ENCODE results near the gene TRIM47.
"Not testable (repeated sequence)": the region's sequence is repeated elsewhere in the genome, so short reads cannot be mapped to it uniquely, and the experiment has no call there.

Gene TRIM47

DNA sequence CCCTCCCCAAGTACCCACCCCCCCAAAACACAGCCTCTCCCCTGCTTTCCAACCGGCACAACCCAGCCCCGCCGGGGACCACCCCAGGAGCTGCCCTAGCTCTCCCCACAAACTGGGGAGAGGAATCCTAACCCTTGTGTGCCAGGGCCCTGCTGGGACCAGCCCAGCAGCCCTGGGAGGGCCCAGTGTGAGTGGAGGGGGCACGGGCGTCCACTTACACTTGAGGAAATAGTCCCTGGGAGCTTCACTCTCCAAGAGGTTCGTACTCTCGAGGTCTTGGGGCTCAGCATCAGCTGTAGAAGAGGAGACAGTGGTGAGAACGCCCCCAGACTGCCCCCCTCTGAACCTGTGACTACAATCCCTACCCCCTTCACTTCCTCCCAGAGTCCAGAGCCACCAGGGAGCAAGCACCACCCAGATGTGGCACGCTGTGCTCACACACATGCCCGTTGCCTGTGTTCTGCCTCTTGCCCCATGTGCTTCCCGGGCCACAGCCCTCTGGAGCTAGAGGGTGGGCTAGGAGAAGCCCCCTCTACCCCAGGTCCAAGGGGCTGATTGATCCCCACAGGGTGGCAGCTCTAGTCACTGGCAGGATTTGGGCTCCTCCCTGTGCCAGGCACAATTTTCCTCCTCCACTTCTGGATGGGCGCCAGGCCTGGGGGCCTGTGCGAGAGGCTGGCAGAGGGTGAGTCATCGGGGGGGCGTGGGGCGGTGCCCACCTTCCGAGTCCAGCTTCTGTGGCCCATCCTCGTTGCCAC is 3.0 kb downstream of the TRIM47 start:
- no peak overlapping the region for H3K4me3 ChIP-seq (ENCODE audit: control insufficient read depth, low read depth, low read length)
- DNase-seq (ENCODE audit: low read depth): no peak
- TF ChIP-seq, protein P1, sequence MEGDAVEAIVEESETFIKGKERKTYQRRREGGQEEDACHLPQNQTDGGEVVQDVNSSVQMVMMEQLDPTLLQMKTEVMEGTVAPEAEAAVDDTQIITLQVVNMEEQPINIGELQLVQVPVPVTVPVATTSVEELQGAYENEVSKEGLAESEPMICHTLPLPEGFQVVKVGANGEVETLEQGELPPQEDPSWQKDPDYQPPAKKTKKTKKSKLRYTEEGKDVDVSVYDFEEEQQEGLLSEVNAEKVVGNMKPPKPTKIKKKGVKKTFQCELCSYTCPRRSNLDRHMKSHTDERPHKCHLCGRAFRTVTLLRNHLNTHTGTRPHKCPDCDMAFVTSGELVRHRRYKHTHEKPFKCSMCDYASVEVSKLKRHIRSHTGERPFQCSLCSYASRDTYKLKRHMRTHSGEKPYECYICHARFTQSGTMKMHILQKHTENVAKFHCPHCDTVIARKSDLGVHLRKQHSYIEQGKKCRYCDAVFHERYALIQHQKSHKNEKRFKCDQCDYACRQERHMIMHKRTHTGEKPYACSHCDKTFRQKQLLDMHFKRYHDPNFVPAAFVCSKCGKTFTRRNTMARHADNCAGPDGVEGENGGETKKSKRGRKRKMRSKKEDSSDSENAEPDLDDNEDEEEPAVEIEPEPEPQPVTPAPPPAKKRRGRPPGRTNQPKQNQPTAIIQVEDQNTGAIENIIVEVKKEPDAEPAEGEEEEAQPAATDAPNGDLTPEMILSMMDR (conservative IDR thresholded peaks at IDR 0.05; ENCODE audit: control insufficient read depth, insufficient read depth, low read depth, low read length): no peak

DNA sequence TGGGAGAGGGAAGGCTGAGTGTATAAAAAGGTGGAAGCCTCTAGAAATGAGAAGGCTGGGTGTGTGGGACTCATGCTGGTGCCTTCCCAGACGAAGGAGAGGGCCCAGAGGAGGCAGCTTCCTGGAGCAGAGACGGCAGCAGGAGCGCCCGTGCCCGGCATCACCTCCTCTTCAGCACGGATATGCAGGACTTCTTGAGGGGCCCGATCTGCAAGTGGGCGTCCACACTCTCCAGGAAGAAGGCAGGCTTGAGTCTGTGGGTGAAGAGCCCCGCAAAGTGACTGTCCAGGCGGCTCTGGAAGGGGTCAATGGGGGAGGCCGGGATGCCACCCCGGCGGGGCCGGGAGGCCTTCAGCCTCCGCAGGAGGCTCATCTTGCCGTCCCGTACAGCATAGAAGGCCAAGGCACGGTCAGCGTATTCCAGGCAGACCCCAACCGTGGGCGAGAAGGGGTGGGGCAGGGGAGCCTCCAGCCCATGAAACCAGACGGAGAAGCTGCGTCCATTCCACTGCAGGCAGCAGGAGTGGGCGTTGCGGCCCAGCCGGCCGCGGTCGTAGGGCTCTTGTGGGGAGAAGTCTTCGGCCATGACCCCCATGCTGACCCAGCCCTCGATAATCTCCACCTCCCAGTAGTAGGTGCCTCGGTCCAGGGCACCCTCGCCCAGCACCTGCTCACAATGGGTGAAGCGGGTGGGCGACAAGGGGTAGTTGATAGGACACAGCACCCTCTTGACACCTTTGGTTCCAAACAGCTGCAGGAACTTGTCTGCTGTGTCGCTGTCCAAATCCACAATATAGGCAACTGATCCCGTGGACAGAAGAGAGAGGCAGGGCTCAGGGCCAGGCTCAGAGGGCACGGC is 3.8 kb downstream of the TRIM47 start:
- DNase-seq (ENCODE audit: low read depth): no peak
- no peak overlapping the region for H3K4me3 ChIP-seq (ENCODE audit: control insufficient read depth, low read depth, low read length)
- TF ChIP-seq, protein P1 (conservative IDR thresholded peaks at IDR 0.05; ENCODE audit: control insufficient read depth, insufficient read depth, low read depth, low read length): no peak

- DNase-seq (ENCODE audit: low read depth): no peak
- H3K4me3 ChIP-seq (ENCODE audit: control insufficient read depth, low read depth, low read length): no peak overlapping the region
- TF ChIP-seq, protein P1 (conservative IDR thresholded peaks at IDR 0.05; ENCODE audit: control insufficient read depth, insufficient read depth, low read depth, low read length): no peak
Measured at GRCh38 chr17:75873587-75874322, 4.6 kb downstream of the TRIM47 start.

DNA sequence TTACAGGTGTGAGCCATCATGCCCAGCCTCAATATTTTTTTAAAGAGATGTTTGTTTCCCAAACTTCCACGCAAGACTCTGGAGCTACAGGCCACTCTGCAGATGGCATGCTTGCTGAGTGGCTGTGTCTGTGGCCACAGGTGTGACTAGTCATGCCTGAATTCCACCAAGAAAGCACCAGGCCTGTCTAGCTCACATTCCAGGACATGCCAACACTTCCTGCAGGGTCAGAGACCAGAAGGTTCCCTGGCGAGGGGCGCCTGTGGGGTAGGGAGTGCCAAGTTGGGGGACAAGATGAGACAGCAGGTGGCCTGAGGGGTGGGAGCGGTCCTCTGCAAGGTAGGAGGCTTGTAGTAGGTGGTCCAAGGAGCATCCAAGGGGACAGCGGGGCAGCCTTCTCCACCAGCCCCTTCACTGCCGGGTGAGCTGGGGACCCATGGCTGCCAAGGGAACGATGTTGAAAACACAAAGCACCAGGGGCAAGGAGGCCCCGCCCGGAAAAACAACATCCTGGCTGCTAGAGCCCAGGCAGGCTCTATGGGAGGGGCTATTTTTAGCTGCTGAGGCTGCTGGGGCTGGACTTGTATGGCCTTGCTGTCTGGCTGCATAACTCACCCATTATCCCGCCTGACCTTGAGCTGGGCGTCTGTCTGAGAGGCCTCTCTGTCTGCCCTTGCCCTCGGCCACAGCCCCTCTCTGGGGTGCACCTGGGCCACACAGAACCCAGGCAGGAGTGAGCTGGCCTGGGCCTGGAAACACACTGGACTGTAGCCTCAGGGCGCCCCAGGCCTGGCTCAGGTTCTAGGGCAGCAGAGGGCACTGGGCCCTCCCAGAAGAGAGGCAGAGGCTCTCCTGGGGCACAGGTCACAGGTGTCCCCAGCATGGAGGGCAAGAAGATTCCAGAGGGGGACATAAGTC is 5.7 kb downstream of the TRIM47 start:
- TF ChIP-seq, protein P1 (conservative IDR thresholded peaks at IDR 0.05; ENCODE audit: control insufficient read depth, insufficient read depth, low read depth, low read length): no peak
- DNase-seq (ENCODE audit: low read depth): peak; percentile 73
- no peak overlapping the region for H3K4me3 ChIP-seq (ENCODE audit: control insufficient read depth, low read depth, low read length)

DNA sequence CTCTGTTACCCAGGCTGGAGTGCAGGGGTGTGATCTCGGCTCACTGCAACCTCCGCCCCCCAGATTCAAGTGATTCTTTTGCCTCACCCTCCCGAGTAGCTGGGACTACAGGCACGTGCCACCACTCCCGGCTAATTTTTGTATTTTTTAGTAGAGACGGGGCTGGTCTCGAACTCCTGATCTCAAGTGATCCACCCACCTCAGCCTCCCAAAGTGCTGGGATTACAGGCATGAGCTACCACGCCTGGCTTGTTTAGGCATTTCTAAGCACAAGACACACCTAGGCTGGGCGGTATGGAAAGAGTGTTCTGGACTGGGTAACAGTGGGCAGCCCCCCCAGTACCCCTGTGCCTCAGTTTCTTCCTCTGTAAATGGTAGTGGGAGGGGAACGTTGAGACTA is 8.2 kb downstream of the TRIM47 start:
- H3K4me3 ChIP-seq (ENCODE audit: control insufficient read depth, low read depth, low read length): not testable (repeated sequence)

DNA sequence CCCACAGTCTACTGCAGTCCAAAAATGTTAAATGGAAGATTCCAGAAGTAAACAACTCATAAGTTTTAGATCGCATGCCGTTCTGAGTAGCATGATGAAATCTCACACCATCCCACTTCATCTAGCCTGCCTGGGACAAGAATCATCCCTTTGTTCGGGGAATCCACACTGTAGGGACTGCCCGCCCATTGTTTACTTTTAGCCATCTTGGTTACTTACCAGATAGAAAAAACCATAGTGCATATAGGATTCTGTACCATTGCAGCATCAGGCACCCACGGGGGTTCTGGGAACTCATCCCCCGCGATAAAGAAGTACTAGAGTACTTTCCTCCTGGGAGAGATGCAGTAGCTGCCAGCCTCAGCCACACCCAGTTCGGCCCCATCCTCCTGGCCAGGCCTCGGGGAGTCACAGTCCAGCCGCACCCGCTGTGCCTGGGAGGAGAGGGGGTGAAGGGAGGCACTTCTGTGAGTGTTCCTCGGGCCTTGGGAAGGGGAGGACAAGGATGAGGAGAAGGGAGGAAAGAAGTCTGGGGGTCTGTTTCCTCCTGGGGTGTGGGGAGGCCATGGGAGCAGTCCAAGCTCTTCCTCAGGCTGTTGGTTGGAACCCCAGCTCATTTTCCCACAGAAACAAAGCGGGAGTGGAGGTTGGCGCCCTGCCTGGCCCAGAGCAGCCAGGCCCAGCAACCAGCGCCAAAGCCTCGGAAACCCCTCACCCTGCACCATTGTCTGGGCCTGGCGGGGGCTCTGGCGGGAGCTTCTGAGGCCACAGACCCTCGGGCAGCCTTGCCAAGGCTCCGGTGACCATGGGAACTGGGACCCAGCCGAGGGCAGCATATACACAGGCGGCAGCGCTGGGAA is 8.9 kb downstream of the TRIM47 start:
- peak; percentile 74 for DNase-seq (ENCODE audit: low read depth)
- TF ChIP-seq, protein P1 (conservative IDR thresholded peaks at IDR 0.05; ENCODE audit: control insufficient read depth, insufficient read depth, low read depth, low read length): no peak
- H3K4me3 ChIP-seq (ENCODE audit: control insufficient read depth, low read depth, low read length): no peak overlapping the region

More for the DNA sequence above, 8.2 kb downstream of the TRIM47 start:
- not testable (repeated sequence) for DNase-seq (ENCODE audit: low read depth)

DNA sequence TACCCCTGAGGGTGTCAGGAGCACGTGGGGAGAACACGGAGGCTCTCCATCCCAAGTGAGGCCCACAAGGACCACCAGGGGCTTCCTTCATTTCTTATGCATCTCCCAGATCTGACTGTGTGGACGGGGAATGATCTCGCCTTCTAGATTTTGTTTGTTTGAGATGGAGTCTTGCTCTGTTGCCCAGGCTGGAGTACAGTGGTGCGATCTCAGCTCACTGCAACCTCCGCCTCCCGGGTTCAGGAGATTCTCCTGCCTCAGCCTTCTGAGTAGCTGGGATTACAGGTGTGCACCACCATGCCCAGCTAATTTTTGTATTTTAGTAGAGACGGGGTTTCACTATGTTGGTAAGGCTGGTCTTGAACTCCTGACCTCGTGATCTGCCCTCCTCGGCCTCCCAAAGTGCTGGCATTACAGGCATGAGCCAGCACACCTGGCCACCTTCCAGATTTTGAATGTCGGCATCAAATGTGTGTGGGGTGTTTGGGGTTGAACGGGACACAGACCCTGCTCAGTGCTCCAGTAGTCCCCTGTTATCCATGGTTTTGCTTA is 9.6 kb downstream of the TRIM47 start:
- DNase-seq (ENCODE audit: low read depth); H3K4me3 ChIP-seq (ENCODE audit: control insufficient read depth, low read depth, low read length): not testable (repeated sequence)

DNA sequence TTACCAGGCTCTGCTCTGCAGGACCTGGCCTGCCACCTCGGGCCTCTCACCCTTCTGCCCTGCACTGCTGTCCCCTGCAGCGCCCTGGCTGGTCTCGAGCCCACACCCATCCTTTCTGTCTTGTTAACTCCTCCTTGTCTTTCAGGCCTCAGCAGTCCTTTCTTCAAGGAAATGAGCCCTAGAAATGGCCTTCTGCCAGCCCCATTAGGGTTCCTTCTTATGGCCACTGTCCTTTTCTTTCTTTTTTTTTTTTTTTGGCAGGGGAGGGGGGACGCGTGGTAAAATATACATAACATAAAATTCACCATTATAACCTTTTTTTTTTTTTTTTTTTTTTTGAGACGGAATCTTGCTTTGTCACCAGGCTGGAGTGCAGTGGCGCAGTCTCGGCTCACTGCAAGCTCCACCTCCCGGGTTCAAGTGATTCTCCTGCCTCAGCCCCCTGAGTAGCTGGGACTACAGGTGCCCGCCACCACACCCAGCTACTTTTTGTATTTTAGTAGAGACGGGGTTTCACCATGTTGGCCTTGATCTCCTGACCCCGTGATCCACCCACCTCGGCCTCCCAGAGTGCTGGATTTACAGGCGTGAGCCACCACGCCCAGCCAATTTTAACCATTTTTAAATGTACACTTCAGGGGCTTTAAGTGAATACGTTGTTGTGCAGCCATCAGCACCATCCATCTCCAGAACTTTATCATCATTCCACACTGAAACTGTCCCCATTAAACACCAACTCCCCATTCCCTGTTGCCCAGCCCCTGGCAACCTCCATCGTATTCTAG is 12.8 kb downstream of the TRIM47 start:
- H3K4me3 ChIP-seq (ENCODE audit: control insufficient read depth, low read depth, low read length); DNase-seq (ENCODE audit: low read depth): not testable (repeated sequence)

- not testable (repeated sequence) for DNase-seq (ENCODE audit: low read depth); H3K4me3 ChIP-seq (ENCODE audit: control insufficient read depth, low read depth, low read length)
Measured at GRCh38 chr17:75864887-75865286, 13.5 kb downstream of the TRIM47 start.
